ENCODE measurements around the gene PPP1R13B.
A peak's percentile ranks its signal among the peaks of the same experiment; 100 is the strongest.

Gene PPP1R13B

GRCh38 chr14:103706551-103707328 is 140.6 kb downstream of the PPP1R13B start:
- Mint-ChIP-seq H3K9me3 (no peaks in the 10 kb centered on the region), H3K27me3 (no peaks in the 10 kb centered on the region), H3K27ac (no peak overlapping the region), H3K36me3 (no peaks in the 10 kb centered on the region), H3K4me3 (no peak overlapping the region), H3K4me1 (peaks cover 7% of the 10 kb centered on the region)

DNA sequence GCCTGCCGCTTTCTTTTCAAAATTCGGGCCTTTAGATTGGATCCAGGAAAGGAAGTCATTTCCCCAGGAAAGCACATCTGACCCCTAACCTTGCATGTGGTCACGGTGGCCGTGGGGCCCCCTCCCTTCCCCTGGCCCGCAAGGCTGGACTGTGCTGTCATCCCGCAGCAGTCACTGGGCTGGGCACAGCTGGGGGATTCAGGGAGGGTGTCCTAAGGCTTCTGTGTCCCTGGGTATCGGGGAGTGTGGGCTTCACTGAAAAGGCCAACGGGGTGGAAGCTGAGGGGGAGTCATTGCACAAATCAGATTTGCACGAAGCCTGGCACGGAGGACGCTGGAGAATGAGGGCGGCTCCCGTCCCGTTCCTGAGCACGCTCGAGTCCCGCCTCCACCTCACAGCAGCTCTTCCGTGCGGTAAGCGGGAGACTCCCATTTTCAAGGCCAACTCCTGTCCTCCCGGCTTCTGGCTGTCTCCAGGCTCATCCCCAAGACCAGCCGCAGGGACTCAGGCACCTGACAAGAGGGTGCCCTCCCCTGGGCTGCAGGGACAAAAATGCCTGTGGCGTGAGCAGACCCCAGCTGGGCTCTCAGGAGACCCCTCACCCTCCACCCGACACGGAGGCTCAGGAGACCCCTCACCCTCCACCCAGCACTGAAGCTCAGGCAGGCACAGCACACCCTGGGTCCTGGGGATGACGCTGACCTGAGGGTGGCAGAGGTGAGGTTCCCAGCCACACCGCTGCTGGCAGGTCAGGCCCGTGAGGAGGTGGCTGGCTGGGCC is 141.7 kb downstream of the PPP1R13B start:
- no peaks in the 10 kb centered on the region for H3K9me3 Mint-ChIP-seq
- no peak overlapping the region for H3K27ac Mint-ChIP-seq
- H3K4me1 Mint-ChIP-seq = no peaks in the 10 kb centered on the region
- no peak overlapping the region for H3K4me3 Mint-ChIP-seq
- H3K27me3 Mint-ChIP-seq = no peaks in the 10 kb centered on the region
- H3K36me3 Mint-ChIP-seq = no peaks in the 10 kb centered on the region

DNA sequence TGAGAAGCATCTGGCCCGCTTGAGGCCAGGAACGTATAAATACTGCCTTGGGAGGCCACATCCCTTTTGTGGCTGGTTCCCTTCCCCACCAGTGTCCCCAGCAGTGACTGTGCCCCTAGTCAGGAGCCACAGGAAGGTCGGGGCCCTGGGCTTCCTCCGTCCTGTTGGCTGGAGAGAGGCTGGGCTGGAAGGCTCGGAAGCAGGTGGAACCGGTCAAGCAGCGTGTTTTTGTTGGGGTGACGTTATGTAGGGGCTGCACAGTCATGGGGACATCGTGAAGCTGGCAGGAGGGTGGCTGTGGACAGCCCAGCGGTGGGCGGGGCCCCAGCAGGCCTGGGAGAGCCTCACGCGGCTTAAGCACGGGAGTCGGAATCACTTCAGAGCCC is 142.3 kb downstream of the PPP1R13B start:
- Mint-ChIP-seq H3K27ac (no peak overlapping the region), H3K4me1 (no peaks in the 10 kb centered on the region), H3K27me3 (no peaks in the 10 kb centered on the region), H3K36me3 (no peaks in the 10 kb centered on the region), H3K9me3 (no peaks in the 10 kb centered on the region), H3K4me3 (no peak overlapping the region)

- Mint-ChIP-seq H3K9me3 (no peaks in the 10 kb centered on the region), H3K27ac (no peak overlapping the region)
Measured at GRCh38 chr14:103704708-103705107, 142.7 kb downstream of the PPP1R13B start.

GRCh38 chr14:103703433-103704385 is 143.7 kb downstream of the PPP1R13B start:
- no peaks in the 10 kb centered on the region for H3K27me3 Mint-ChIP-seq
- no peak overlapping the region for H3K27ac Mint-ChIP-seq
- H3K4me3 Mint-ChIP-seq = no peak overlapping the region
- H3K9me3 Mint-ChIP-seq = no peaks in the 10 kb centered on the region
- H3K4me1 Mint-ChIP-seq = no peaks in the 10 kb centered on the region
- no peaks in the 10 kb centered on the region for H3K36me3 Mint-ChIP-seq

More at GRCh38 chr14:103704708-103705107, 142.7 kb downstream of the PPP1R13B start:
- Mint-ChIP-seq H3K27me3 (no peaks in the 10 kb centered on the region), H3K36me3 (no peaks in the 10 kb centered on the region), H3K4me3 (no peak overlapping the region), H3K4me1 (no peaks in the 10 kb centered on the region)

DNA sequence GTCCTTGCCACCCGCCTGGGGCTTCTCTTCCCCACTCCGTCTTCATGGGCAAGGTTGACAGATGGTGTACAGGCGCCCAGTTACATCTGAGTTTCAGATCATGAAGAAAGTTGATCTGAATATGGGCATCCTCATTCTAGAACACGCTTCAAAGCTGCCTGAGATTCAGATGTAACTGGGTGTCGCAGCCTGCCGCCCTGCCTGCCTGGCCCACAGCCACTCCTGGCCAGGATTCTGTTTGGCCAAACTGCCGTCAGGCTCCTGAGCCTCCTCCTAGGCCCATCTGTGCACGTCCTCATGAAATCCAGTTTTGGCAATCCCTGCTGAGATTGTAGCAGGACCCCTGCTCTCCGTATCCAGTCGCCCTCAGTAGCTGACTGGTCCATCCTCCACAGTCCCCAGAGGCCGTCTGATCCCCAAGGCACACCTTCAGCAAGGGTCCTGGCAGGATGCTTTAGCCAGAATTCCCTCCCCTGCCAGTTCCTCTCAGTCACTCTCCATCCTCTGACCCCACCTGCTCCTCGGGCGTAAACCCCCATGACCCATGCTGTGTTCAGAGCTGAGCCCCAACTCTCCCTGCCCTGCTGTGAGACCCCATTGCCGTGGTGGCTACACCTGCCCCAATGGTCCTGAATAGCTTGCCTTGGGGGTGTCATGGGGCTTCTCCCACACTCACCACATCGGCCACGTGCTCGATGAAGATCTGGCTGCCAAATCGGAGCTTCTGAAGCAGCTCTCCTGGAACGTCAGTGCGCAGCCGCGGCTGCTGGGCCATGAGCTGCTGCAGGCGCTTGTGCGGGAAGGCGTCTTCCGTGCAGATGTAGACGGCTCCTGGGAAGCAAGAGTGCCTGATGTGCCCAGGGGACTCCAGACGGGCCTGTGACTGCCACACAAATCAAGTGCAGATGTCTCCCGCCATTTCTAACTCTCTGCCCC is 144.6 kb downstream of the PPP1R13B start:
- peak overlapping the region; percentile 65 for H3K27ac Mint-ChIP-seq

GRCh38 chr14:103702095-103702494 is 145.3 kb downstream of the PPP1R13B start:
- H3K27ac Mint-ChIP-seq = no peak overlapping the region
- H3K36me3 Mint-ChIP-seq = no peaks in the 10 kb centered on the region
- no peaks in the 10 kb centered on the region for H3K9me3 Mint-ChIP-seq
- H3K4me1 Mint-ChIP-seq = no peaks in the 10 kb centered on the region
- no peak overlapping the region for H3K4me3 Mint-ChIP-seq
- no peaks in the 10 kb centered on the region for H3K27me3 Mint-ChIP-seq

More for the DNA sequence above, 144.6 kb downstream of the PPP1R13B start:
- Mint-ChIP-seq H3K4me3 (no peak overlapping the region), H3K9me3 (no peaks in the 10 kb centered on the region), H3K36me3 (no peaks in the 10 kb centered on the region), H3K27me3 (no peaks in the 10 kb centered on the region), H3K4me1 (no peaks in the 10 kb centered on the region)

DNA sequence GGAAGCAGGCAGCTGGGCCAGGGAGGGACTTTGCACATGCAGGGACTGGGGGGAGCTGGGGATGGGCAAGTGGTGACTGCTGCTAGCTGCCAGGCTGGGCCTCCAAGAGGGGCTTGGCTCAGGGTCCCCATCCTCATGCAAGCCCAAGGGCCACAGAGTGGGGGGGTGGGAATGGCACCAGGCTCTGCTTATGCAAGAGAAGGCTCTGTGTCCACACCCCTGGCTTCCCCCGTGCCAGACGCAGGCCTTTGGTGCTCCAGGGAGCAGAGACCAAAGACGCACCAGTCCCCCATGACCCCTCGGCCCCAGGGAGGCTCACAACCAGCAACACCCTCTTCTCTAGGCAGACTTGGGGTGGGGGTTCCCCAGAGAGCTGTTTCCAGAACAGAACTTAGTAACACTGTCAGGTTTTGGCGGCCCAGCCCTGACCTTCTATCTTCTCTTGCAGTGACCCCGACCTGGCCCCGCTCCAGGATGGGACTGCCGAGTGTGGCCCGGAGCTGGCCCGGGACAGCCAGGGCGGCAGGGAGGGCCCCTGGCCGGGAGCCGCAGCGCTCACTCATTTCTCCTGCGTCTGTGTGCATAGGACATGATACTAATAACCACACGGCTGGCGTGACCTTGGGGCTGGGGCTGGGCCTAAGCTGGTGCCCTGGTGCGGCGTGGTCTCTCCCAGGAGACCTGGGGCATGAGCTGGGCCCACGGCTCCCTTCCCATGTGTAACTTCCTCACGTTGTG is 146.5 kb downstream of the PPP1R13B start:
- H3K4me3 Mint-ChIP-seq = no peak overlapping the region
- H3K9me3 Mint-ChIP-seq = no peaks in the 10 kb centered on the region
- no peaks in the 10 kb centered on the region for H3K27me3 Mint-ChIP-seq
- no peak overlapping the region for H3K27ac Mint-ChIP-seq
- H3K4me1 Mint-ChIP-seq = peaks cover 4% of the 10 kb centered on the region
- H3K36me3 Mint-ChIP-seq = no peaks in the 10 kb centered on the region

DNA sequence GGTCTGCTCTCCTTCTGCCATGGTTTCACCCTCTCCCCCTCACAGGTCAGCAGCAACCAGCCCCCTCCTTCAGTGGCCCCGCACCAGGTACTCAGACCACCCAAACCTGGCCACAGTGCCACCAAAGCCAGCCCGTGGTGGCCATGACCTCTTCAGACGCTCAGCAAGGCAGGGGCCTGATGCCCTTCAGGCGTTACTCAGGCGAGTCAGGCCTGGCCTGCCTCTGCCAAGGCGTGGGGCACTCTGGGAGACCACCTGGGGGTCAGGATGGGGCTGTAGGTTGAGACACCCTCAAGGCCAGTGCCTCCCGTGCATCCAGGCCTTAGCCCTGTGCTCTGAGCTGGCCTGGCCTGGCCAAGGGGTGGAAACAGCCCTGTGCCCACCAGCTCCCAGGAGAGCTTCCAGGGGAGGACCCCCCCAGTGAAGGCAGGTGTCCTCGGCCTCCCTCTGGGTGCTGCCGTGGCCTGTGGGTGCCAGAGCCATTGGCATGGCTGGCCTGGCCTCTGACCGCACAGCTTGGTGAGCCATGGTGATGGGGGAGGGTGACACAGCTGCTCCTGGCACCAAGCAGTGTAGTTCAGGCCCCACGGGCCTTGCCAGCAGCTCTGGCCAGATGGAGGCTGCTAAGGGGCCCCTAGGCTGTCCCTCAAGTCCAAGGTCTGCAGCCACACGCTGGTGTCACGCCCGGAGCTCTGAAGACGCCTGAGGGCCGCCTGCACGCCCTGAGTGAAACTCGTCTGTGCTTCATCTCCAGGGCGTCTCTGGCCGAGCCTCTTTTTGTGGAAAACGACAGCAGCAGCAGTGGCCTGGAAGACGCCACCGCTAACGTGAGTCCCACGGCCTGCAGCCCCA is 147.2 kb downstream of the PPP1R13B start:
- H3K36me3 Mint-ChIP-seq = no peaks in the 10 kb centered on the region
- H3K4me1 Mint-ChIP-seq = peaks cover 4% of the 10 kb centered on the region
- H3K27ac Mint-ChIP-seq = no peak overlapping the region
- no peaks in the 10 kb centered on the region for H3K27me3 Mint-ChIP-seq
- H3K9me3 Mint-ChIP-seq = no peaks in the 10 kb centered on the region
- no peak overlapping the region for H3K4me3 Mint-ChIP-seq

GRCh38 chr14:103699261-103699661 is 148.1 kb downstream of the PPP1R13B start:
- H3K36me3 Mint-ChIP-seq = no peaks in the 10 kb centered on the region
- no peak overlapping the region for H3K4me3 Mint-ChIP-seq
- H3K4me1 Mint-ChIP-seq = peaks cover 4% of the 10 kb centered on the region
- H3K9me3 Mint-ChIP-seq = no peaks in the 10 kb centered on the region
- no peak overlapping the region for H3K27ac Mint-ChIP-seq
- no peaks in the 10 kb centered on the region for H3K27me3 Mint-ChIP-seq

GRCh38 chr14:103698380-103699260 is 148.8 kb downstream of the PPP1R13B start:
- Mint-ChIP-seq H3K4me1 (peaks cover 4% of the 10 kb centered on the region), H3K9me3 (no peaks in the 10 kb centered on the region), H3K27me3 (no peaks in the 10 kb centered on the region), H3K27ac (no peak overlapping the region), H3K36me3 (no peaks in the 10 kb centered on the region), H3K4me3 (no peak overlapping the region)

DNA sequence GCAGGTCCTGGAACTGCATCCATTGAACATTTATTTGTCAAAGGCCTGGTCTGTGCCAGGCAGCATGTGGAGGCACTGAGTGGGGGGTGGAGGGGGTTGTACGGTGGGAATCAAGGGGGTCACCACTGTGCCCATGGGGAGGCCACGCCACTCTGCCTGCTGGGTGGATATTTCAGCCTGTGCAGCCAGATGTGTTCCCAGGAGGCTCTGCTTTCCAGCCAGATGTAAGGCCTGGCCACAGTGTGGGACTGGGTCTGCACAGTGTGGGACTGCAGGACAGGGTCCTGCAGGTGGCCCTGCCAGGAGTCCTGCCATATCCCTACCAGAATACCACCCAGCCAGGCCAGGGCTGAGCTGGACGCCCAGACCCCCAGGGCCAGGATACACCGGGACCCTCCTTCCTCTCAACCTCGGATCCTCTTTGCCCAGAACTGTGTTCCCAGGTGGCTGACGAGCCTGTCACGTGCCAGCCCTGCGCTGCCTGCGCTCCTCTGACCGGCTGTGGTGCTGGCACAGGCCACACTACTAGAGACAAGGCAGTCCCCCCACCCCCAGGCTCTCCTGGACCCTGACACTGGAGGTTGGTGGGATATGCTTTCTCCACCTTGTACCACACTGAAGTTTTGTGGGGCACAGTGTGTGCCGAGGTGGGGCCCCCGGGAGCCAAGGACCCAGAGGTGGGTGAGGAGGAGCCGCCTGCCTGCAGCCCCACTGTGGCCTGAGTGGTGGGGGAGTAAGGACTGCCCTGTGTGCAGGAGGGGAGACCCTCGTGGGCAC is 149.6 kb downstream of the PPP1R13B start:
- Mint-ChIP-seq H3K36me3 (no peaks in the 10 kb centered on the region), H3K4me1 (peaks cover 4% of the 10 kb centered on the region), H3K27me3 (no peaks in the 10 kb centered on the region), H3K27ac (no peak overlapping the region), H3K4me3 (no peak overlapping the region), H3K9me3 (no peaks in the 10 kb centered on the region)
